ENCODE data around the gene EEFSEC. TPM values are rescaled to one million over a fixed set of nuclear protein-coding genes. Genes with fewer than 3 reads are reported as not detected.

The EEFSEC gene
- polyA plus RNA-seq, 3 donors from 2014 or later: 14.5 to 26.9 (median 26.1) TPM

DNA sequence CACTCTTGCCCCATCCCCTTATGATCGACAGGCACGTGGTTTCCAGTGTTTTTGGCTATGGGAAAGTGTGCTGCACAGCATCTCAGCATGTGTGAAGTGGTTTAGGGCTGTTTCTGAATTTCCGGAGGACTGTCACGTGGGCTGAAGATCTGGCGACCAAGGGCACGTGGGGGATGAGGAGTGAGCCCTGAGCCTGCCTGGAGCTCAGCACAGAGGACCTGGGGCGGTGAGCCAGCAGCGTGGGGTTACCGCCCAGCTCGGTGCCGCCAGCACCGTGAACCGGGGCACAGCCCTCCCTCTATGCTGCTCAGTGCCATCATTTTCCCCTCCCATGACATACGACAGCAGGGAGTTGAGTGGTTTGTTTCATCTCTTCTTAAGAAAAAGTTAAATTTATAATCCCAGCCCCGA, 163.2 kb downstream of the EEFSEC start:
- no peak overlapping the region for H3K27ac Mint-ChIP-seq
- no peaks in the 10 kb centered on the region for H3K27me3 Mint-ChIP-seq (ENCODE audit: low read depth in 3 of 3)
- peak overlapping the region in 1 of 5 donors; percentile 30 for H3K4me3 Mint-ChIP-seq
- no peak for DNase-seq
- no peaks in the 10 kb centered on the region for H3K9me3 Mint-ChIP-seq
- peaks cover 0 to 9% (median 0%) of the 10 kb centered on the region in 3 donors for H3K36me3 Mint-ChIP-seq
- peaks cover 0 to 4% of the 10 kb centered on the region in 2 donors for H3K4me1 Mint-ChIP-seq

DNA sequence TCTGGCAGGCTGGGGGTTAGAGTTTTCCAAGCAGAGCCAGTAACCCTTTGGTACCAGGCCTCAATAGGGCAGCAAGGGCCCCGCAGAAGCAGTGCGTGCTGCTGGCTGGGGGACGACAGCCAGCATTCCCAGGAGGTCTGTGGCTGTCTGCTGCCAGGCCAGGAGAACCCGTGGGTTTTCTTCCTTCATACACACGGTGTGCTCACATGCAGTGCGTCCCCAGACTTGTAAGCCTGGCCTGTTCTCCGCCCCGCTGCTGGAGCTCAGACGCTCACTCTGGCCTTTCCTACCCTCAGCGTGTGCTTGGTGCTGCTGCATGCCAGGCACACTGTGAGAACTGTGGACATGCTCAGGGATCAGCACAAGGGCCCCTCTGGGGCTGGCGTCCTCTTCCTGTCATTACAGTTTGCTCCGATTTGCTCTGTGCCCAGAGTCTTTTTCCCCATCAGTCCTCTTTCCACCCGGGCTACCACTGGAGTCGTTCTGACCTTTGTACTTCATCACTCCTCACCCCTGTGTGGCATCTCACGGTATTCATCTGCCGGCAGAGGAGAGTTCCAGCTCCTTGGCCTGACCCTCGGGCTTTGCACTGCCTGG, 163.9 kb downstream of the EEFSEC start:
- no peak overlapping the region for H3K4me3 Mint-ChIP-seq
- peaks cover 0 to 9% (median 0%) of the 10 kb centered on the region in 3 donors for H3K36me3 Mint-ChIP-seq
- no peaks in the 10 kb centered on the region for H3K27me3 Mint-ChIP-seq (ENCODE audit: low read depth in 3 of 3)
- H3K27ac Mint-ChIP-seq: peak overlapping the region in 1 of 6 donors; percentile 28
- no peak for DNase-seq
- H3K9me3 Mint-ChIP-seq: no peaks in the 10 kb centered on the region
- H3K4me1 Mint-ChIP-seq: peaks cover 0 to 4% of the 10 kb centered on the region in 2 donors

DNA sequence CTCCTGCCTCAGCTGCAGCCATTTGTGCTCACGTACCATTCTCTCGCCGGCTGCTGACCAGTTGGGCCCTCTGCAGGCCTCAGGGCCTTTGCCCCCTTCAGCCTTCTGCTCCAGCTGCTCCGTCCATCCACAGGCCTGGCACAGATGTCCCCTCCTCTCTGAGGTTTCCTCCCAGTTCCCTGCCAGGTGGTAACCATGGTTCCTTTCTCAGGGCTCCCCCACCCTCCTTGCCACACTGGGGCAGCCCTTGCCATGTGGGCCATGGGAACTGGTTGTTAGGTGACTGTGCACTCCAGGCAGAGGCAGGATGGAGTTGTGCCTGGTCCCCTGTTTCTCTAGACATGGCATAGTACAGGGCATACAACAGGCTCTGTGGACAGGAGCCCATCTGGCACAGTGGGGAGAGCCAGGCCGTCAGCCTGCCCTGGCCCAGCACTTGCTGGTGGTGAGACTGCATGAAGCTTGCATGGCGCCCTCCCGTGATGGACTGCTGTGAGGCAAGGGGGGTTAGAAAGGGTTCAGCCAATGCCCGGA, 164.5 kb downstream of the EEFSEC start:
- Mint-ChIP-seq H3K4me3 (no peak overlapping the region), H3K27ac (no peak overlapping the region), H3K27me3 (ENCODE audit: low read depth in 3 of 3) (no peaks in the 10 kb centered on the region), H3K36me3 (peaks cover 0 to 9% (median 0%) of the 10 kb centered on the region in 3 donors), H3K4me1 (peaks cover 0 to 4% of the 10 kb centered on the region in 2 donors), H3K9me3 (no peaks in the 10 kb centered on the region)
- no peak for DNase-seq

DNA sequence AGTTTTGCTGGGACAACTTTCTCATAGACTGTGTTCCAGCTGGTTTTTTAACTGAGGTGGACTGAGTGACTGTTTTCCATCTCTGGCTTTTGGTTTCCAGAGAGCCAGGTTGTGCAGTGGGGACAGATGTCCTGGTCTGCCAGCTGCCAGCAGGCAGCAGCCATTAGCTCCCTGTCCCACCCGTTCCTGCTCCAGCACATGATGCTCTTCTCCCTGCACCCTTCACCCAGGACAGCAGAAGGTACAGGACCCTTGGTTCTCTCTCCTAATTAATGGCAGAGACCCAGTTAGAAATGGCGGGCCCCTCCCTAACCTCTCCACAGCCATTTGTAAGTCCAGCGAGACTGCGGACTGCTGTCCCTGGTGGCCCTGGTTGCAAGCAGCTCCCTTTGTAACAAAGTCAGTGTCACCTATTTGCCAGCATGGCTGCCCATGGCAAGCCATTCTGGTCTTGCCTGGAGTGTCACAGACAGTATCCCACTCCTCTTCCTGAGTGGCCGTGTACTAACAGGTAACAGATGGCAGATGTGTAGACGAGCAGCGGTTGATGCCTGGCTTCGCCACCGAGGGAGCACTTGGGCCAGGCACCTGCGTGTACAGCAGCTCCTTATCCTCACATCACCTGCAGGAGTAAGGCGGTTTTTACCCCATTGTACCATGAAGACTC, 165.1 kb downstream of the EEFSEC start:
- no peak for DNase-seq
- H3K36me3 Mint-ChIP-seq: peaks cover 0 to 9% (median 0%) of the 10 kb centered on the region in 3 donors
- H3K27ac Mint-ChIP-seq: no peak overlapping the region
- H3K4me3 Mint-ChIP-seq: no peak overlapping the region
- H3K4me1 Mint-ChIP-seq: peaks cover 0 to 4% of the 10 kb centered on the region in 2 donors
- H3K9me3 Mint-ChIP-seq: no peaks in the 10 kb centered on the region
- H3K27me3 Mint-ChIP-seq (ENCODE audit: low read depth in 3 of 3): no peaks in the 10 kb centered on the region

DNA sequence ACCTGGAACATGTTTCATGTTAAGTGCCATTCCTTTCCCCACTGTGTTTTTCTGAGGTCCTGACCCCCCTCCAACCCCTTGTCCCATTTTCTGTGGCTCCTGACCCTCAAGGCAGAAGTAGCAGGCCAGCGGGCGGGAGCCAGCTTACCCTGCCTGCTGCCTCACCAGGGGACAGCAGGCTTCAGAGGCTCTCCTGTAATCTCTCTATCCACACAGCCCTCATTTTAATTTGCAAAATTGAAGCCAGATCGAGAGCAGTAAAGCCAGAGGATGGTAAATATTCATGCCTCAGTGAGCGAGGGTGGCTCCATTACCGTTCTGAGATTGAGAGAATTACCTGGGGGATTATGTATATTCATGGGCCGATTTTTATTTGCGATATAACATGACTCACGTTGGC, 165.8 kb downstream of the EEFSEC start:
- H3K27me3 Mint-ChIP-seq (ENCODE audit: low read depth in 3 of 3): no peaks in the 10 kb centered on the region
- no peak overlapping the region for H3K27ac Mint-ChIP-seq
- peaks cover 0 to 9% (median 0%) of the 10 kb centered on the region in 3 donors for H3K36me3 Mint-ChIP-seq
- peaks cover 0 to 4% of the 10 kb centered on the region in 2 donors for H3K4me1 Mint-ChIP-seq
- no peak overlapping the region for H3K4me3 Mint-ChIP-seq
- H3K9me3 Mint-ChIP-seq: no peaks in the 10 kb centered on the region
- DNase-seq: no peak

DNA sequence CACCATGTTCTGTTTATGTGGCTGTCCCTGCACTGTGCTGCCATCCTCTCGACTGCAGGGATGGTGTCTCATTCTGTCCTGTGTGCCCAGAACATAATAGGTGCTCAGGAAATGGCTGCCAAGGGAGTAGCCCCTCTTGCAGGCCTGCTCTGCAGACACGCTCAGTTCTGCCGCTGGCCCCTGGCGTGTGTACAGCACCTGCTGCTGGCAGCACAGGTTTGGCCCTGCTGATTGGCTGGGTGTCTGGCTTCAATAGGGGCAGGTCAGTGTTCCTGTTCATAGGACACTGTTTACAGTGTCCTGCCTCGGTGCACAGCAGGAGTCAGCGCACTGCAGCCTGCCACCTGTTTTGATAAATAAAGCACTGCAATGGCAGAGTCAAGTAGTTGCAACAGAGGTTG, 166.5 kb downstream of the EEFSEC start:
- no peaks in the 10 kb centered on the region for H3K9me3 Mint-ChIP-seq
- no peak overlapping the region for H3K27ac Mint-ChIP-seq
- H3K36me3 Mint-ChIP-seq: peaks cover 0 to 9% (median 0%) of the 10 kb centered on the region in 3 donors
- H3K27me3 Mint-ChIP-seq (ENCODE audit: low read depth in 3 of 3): no peaks in the 10 kb centered on the region
- no peak overlapping the region for H3K4me3 Mint-ChIP-seq
- peaks cover 0 to 4% of the 10 kb centered on the region in 2 donors for H3K4me1 Mint-ChIP-seq
- no peak for DNase-seq

DNA sequence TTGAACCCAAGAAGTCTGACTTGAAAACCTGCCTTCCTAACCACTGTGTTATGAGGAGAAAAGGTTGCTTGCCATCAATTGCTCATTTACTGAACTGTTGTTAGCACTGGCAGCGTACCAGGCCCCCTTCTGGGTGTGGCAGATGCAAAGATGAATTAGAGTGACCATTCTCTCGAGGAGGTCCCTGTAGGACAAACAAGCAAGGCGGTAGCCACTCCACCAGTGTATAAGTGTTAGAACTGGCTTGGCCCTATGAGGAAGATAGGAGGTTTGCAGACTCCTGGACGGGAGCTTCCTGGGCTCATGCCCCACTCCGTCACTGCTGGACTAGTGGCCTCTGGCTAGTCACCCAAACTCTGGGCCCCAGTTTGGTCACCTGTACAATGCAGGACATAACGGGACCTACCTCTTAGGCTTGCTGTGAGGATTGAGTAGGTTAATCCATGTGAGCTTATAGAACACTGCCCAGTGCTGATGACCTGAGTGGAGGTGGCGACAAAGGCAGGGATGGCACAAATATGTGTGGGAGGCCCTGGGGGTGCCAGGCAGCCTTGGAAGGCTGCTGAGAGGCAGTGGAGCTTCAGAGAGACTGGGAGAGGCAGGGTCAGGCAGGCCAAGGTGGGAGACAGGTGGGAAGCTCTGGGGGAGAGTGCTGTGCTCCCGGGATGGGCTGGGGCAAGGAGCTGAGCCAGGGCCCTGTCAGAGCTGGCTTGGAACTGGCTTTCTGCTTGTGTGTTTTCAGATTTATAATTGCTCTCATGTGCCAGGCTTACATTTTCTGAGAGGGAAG, 167.5 kb downstream of the EEFSEC start:
- H3K4me3 Mint-ChIP-seq: no peak overlapping the region
- H3K4me1 Mint-ChIP-seq: peaks cover 0 to 4% of the 10 kb centered on the region in 2 donors
- no peak for DNase-seq
- peaks cover 0 to 9% (median 0%) of the 10 kb centered on the region in 3 donors for H3K36me3 Mint-ChIP-seq
- no peaks in the 10 kb centered on the region for H3K9me3 Mint-ChIP-seq
- no peaks in the 10 kb centered on the region for H3K27me3 Mint-ChIP-seq (ENCODE audit: low read depth in 3 of 3)
- H3K27ac Mint-ChIP-seq: no peak overlapping the region

DNA sequence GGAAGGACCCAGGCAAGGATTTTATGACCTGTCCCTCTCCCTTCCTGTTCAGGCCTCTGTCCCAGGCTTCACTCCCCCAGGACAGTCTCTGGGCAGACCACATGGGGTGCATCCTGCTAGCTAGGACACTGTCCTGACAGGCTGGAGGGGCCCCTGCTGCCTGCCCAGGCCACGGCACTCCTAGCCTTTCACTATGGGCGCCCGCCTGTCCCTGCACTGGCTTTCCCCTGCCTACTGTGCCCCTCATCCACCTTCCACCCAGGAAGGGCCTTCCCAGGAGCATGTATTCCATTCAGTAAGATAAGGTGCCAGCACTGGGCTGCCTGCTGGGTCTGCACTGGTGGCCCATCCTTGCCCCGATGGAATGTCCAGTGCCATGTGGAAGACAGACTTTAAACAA, 168.1 kb downstream of the EEFSEC start:
- Mint-ChIP-seq H3K9me3 (no peaks in the 10 kb centered on the region), H3K4me1 (peaks cover 0 to under 1% of the 10 kb centered on the region in 2 donors), H3K27me3 (ENCODE audit: low read depth in 3 of 3) (no peaks in the 10 kb centered on the region), H3K4me3 (no peak overlapping the region), H3K27ac (no peak overlapping the region), H3K36me3 (peaks cover 0 to 9% (median 0%) of the 10 kb centered on the region in 3 donors)
- DNase-seq: no peak

DNA sequence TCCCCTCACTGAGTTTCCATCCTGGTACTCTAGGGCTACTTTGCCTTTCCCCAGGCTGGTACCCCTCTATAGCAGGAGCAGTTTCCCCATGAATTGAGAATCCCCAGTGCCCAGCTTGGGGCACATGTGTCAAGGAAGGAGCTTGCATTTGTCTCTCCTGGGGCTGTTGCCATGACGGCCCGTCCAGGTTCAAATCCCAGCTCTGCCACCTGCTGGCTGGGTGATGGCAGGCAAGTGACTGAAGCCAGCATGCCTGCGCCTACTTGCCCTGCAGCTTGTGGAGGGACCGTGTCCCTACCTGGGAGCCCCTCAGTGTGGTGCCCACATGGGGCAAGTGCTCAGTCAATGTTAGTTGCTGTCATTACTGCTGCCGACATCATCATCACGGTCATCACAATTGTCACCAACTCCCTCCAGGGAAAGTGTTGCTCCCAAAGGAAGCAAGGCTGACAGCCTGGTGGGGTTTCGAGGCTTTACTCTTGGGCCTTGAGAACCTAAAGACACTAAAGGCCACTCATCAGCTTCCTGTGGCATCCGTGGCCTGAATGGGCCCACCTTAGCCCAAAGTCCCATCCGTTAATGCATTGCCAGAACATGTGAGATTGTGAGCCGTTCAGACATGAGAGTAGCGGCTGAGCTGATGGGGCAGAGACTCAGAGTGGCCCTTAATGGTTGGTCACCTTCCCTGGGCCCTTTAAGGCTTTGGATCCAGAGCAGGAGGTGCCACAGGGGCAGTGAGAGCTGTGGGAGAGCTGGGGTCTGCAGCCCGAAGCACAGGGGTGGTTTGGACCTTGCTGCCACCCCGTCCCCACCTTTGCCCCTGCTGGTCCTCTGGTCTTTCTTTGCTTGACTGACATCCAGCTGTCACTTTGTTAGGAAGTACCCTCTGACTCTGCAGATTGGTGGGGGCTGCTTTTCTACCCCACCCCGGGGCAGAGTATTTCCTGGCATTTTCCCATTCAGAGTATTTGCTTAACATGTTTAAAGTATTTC, 169.0 kb downstream of the EEFSEC start:
- no peak overlapping the region for H3K27ac Mint-ChIP-seq
- H3K4me1 Mint-ChIP-seq: no peaks in the 10 kb centered on the region
- H3K9me3 Mint-ChIP-seq: no peaks in the 10 kb centered on the region
- H3K27me3 Mint-ChIP-seq (ENCODE audit: low read depth in 3 of 3): no peaks in the 10 kb centered on the region
- peaks cover 0 to 9% (median 0%) of the 10 kb centered on the region in 3 donors for H3K36me3 Mint-ChIP-seq
- DNase-seq: no peak
- no peak overlapping the region for H3K4me3 Mint-ChIP-seq

DNA sequence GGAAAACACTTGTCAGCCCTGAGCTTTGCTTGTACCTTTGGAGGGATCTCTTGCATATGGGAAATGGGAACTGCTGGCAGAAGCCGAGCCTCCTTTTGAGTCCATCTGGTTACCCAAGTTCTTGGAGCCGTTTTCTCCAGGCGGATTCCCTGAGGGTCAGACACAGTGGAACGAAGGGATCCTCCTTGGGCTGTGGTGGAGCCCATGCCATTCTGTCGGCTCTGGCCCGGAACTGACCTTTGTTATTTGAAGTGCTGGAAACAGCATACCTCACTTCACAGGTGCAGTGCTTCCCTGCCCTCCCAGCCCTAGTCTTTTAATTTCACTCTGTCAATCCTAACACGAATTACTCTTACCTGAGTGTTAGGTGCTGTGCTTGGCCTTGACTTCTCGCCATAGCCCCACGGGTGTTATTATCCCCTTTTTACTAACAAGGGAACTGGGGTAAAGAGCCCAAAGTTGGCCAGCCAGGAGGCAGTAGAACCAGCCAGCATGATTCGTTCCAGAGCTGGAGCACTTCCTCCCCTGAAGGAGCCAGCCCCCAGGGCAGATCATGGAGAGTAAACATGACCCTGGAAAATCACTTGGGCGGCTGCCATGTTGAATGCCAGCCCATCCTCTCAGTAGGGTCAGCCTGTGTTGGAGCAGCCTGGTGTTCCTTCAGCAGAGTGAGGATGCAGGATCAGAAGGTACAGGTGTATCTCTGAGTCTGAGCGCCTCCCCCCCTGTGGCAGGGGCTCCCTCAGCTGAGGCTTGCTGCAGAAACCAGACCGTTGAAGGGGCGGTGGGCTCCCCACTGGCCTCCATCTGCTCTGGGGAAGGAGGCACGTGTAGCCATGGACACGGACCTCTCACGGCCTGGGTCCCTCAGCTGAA, 170.2 kb downstream of the EEFSEC start:
- Mint-ChIP-seq H3K27ac (no peak overlapping the region), H3K27me3 (ENCODE audit: low read depth in 3 of 3) (peaks cover 0 to 3% (median 0%) of the 10 kb centered on the region in 3 donors), H3K4me3 (no peak overlapping the region), H3K36me3 (peaks cover 0 to 9% (median 0%) of the 10 kb centered on the region in 3 donors), H3K9me3 (no peaks in the 10 kb centered on the region), H3K4me1 (no peaks in the 10 kb centered on the region)
- DNase-seq: no peak

DNA sequence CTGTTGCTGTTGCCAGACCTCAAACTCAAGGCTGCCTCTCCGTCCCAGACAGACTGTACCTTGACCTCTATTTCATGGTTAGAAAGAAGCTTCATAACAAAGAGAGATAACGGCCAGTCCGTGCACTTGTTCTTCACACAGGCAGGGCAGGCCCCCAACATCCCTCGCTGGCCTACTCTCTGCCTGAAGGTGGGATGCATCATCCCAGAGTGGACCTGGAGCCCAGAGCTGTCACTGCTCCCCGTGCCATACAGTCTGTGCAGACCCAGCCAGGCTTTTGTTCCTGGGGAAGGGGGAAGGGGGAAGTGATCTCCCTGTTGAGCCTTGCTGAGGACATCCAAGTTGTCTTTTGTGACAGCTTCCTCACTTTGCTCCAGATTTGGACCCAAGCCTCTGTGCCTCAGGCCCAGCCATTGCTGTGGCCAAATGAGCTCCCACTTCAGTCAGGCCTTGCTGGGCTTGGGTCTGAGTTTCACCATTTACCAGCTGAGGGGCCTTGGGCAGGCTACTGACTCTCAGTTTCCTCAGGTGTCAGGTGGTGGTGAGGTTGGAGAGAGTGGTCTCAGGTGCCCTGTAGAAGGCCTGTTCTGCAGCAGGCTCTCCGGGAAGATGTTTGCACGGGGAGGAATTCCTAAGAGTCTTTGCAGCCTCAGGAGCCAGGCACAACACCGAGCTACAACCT, 171.8 kb downstream of the EEFSEC start:
- H3K36me3 Mint-ChIP-seq: no peaks in the 10 kb centered on the region
- H3K27me3 Mint-ChIP-seq (ENCODE audit: low read depth in 3 of 3): peaks cover 0 to 3% (median 0%) of the 10 kb centered on the region in 3 donors
- DNase-seq: no peak
- H3K9me3 Mint-ChIP-seq: no peaks in the 10 kb centered on the region
- no peaks in the 10 kb centered on the region for H3K4me1 Mint-ChIP-seq
- H3K27ac Mint-ChIP-seq: no peak overlapping the region
- no peak overlapping the region for H3K4me3 Mint-ChIP-seq

Measured in immature natural killer cell (primary cell).